HL-60/S4 treated with phorbol 12-myristate 13-acetate at 8.2 ng/mL for 4 days and 3 days (cell line): ENCODE data around the gene IP6K3.

Experiments
- in situ Hi-C: fragments of 300-500 bp; cut with MboI; formaldehyde crosslinking; loops from 2 replicates; pipeline ENCODE4 v1.15.0; 2022; ENCODE audit warnings: low sequenced_read_pairs

The IP6K3 gene

DNA sequence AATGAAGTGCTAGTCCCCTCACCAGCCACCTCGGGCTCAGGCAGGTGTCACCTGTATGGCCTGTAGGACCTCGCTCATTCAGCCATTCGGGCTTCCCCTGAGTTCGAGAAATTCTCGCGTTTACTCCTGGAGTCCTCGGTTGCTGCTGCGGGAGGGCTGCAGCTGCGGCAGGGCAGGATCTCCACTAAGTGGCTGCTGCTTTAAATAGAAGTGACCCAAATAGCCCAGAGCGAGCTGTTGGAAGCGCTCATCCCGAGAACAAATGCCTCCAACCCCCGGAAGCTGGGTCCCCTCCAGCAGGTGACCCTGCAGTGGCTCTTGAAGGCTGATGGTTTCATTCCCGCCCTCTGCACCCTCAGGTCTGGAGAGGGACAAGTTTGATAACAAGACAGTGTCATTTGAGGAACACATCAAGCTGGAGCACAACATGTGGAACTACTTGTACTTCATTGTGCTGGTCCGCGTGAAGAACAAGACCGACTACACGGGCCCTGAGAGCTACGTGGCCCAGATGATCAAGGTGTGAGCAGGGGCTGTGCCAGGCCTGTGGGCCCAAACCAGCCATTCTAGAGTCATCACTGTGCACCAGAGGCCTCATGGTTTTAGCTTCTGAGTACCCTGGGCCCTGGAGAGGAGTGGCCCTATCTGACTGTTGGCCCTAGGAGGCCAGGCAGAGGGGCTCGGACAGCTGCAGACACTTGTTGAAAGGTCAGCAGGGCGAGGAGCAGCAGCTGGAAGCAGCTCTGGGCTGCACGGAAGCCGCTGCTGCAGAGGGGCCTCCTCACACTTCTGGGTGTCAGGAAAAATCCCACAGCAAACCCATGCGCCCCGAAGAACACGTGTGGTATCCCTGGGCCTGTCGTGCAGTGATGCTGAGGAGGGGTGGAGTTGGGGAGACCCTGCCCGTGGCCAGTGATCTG lies 53.3 kb downstream of the IP6K3 start:
- in situ Hi-C loops, result no loop called here

DNA sequence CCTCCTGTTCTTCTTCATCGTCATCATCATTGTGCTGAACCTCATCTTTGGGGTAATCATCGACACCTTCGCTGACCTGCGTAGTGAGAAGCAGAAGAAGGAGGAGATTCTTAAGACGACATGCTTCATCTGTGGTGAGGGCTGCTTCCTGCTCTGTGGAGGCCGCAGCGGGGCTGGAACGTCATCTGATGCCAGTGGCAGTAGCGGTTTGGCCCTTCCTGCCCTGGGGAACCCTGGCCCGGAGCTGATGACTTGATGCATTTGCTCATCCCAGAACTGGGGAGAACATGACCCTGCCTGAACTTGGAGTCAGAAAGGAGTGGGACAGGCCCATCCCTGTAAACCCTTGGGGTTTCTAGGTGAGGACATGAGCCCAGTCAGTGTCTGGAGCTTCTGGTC lies 53.9 kb downstream of the IP6K3 start:
- in situ Hi-C loops, result no loop called here

DNA sequence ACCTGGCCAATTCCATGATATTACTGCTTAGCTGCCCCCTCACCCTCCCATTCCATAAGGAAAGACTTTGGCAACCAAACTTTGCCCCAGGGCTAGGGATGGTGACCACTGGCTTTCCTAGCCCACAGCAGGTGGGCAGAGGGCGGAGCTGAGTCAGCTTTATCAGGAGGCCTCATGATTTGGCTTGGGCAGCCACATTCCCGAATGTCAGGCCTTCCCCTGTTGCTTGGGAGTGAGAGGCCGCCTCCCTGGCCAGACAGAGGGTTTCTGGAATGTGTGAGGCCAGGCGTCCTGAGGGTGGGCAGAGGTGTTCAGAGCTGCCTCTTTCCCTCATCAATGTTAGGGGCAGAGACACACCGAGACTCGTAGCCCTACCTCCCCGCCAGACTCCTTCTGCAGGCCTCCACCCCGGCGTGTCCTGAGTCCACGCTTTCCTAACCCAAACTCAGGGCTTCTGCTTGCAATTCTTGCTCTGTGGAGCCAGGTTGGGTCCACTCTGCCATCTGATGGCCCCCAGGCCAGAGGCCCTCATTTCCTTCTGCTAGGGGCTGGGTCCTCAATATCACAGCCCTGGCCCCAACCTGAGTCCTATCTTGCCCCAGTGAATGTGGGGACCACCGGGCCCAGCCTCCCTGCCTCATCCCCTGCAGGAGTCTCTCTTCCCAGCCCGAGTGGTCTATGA lies 54.5 kb downstream of the IP6K3 start:
- in situ Hi-C loops, result no loop called here

DNA sequence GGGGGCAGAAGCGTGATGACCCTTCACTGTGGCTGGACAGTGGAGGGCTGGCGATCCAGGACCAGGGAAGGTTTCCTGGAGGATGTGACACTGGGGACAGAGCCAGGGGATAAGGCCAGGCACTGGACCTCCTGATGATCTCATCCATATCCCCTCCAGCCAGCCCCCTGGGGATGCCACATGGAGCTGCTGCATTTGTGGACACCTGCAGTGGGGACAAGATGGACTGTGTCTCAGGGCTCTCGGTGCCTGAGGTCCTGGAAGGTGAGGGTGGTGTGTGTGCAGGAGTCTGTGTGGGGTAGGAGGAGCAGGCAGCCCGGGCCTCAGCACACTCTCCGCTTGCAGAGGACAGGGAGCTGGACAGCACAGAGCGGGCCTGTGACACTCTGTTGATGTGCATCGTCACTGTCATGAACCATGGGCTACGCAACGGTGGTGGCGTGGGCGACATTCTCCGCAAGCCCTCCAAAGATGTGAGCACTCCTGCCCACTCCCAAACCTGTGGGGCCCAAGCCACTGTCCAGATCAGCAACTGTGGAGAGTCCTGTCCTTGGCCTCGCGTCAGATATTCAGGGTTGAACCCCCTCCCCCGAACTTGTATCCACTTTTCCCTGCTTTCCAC lies 55.1 kb downstream of the IP6K3 start:
- in situ Hi-C loops, result no loop called here

DNA sequence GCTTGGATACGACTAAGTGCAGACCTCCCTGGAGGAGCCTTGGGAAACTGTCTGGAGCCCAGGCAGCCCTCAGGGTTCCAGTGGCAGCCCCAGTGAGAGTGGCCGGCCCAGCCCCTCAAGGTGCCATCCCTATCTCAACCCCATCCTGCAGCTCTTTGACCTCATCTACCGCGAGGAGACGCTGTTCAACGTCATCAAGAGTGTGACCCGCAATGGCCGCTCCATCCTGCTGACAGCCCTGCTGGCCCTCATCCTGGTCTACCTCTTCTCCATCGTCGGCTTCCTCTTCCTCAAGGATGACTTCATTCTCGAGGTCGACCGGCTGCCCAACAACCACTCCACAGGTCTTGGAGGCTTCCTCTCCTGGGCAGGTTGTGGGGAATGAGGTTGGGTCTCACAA lies 55.9 kb downstream of the IP6K3 start:
- in situ Hi-C loops, result no loop called here

DNA sequence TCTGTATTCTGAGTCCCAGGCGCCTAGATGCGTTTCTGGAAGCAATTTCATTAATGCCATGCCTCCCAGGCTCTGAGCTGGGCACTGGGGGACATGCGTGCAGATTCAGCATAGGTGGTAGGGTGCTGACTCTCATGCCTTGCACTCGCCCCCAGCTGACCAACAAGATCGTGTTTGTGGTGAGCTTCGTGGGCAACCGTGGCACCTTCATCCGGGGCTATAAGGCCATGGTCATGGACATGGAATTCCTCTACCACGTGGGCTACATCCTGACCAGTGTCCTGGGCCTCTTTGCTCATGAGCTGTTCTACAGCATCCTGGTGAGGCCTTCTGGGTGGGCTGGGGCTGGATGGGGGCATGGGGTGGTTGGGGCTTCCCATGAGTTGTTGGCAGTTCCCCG lies 56.8 kb downstream of the IP6K3 start:
- in situ Hi-C loops, result no loop called here

DNA sequence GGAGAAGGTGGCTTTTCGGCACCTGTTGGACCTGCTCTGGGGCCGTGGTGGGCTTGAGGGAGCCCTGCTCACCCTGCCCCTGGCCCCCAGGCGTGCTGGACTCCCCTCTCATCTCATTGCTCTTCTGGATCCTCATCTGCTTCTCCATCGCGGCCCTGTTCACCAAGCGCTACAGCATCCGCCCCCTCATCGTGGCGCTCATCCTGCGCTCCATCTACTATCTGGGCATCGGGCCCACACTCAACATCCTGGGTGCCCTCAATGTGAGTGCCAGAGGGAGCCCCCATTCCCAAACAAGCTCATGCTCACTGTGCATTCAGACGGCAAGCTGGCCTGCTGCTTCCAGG lies 57.6 kb downstream of the IP6K3 start:
- in situ Hi-C loops, result no loop called here

DNA sequence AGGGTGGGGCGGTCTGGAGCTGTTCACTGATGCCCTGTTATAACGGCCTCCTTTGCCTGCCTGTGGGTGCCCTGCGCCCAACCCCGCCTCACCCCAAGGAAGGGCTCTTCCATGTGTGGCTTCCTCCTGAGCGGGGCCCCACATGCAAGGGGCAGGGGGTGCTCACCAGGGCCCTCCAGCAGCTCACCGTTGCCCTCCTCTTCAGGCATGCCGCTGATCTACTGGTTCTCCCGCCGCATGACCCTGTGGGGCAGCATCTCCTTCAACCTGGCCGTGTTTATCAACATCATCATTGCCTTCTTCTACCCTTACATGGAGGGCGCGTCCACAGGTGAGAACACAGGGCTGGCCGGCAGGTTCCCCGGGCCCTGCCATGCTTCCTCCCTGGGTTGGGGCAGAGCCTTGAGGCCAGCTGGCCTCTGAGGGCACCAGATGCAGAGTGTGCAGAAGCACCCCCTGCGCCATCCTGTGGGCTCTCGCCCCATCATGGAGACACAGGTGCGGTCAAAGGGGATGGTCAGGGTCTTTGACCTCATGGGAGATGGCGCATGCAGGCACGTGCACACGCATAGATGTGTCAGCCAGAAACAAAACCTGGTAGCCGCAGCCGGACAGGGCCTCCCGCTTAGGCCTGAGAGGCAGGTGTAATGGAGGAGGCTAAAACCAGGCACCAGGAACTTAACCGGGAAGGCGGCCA lies 58.1 kb downstream of the IP6K3 start:
- in situ Hi-C loops, result no loop called here

DNA sequence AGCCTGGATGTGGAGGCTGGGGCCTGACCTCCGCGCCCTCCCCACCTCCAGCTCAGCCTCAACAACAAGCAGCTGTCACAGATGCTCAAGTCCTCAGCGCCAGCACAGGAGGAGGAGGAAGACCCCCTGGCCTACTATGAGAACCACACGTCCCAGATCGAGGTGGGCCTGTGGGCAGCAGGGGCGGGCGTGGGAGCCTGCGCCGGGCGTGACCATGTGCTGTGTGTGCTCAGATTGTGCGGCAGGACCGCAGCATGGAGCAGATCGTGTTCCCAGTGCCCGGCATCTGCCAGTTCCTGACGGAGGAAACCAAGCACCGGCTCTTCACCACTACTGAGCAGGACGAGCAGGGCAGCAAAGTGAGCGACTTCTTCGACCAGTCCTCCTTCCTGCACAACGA lies 58.7 kb downstream of the IP6K3 start:
- in situ Hi-C loops, result no loop called here

DNA sequence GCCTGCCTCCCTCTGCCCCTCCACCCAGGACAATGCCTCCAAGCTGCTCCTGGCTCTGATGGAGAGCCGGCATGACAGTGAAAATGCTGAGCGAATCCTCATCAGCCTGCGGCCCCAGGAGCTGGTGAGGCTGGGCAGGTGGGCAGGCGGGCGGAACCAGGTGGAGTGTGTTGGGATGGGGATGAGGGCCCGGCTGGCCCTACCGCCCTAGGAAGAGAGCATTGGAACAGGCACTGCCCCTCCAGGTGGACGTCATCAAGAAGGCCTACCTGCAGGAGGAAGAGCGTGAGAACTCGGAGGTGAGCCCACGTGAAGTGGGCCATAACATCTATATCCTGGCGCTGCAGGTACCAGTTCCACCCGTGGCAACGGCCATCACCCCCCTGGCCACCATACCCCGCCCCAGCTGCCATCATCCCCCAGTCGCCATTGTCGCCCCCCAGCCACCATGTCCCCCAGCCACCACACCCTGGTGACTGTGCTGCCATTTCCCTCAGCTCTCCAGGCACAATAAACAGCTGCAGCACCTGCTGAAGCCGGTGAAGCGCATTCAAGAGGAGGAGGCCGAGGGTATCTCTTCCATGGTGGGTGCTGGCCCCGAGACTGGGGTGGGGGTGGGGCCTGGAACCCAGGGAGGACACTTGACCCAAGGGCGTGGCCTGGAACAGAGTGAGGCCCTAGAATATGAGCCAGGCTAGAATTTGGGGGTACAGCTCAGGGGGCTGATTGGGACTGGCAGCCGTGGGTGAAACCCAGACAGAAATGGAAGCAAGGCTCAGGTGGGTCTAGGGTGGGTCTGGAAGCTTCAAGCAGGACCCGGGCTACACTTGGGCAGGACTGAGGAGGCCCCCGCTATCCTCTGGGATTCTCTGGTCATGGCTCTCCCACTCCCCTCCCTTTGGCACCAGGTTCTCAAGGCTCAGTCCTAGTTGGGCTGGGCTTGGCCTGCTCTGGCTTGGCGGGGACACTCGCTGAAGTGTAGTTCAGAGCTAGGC lies 59.4 kb downstream of the IP6K3 start:
- in situ Hi-C loops, result no loop called here

DNA sequence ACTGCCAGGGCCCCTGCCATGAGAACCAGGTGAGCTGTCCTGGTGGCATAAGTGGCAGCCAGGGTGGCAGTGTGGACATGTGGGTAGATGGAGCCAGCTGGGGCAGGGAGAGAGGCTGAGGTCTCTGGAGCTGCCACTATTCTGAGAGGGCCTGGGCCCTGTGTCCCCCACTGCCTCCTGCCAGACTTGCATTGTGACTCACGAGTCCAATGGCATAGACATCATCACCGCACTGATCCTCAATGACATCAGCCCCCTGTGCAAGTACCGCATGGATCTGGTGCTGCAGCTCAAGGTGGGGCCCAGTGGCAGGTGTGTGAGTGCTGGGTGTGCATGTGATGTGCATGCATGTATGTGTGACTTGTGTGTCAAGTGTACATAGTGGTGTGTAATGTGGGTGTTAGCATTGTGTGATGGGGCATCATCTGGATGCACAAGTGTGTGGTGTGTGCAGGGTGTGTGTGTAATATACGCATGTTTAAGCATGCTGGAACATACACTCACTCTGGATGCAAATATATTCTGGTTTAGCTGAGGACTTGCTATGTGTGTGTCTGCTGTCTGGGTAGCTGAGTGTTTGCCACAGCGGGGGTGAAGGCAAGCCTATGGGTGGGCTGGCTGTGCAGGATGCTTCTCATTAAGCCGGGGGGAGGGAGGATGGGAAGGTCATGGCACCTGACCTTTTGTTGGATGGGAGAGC lies 60.3 kb downstream of the IP6K3 start:
- in situ Hi-C loops, result no loop called here

DNA sequence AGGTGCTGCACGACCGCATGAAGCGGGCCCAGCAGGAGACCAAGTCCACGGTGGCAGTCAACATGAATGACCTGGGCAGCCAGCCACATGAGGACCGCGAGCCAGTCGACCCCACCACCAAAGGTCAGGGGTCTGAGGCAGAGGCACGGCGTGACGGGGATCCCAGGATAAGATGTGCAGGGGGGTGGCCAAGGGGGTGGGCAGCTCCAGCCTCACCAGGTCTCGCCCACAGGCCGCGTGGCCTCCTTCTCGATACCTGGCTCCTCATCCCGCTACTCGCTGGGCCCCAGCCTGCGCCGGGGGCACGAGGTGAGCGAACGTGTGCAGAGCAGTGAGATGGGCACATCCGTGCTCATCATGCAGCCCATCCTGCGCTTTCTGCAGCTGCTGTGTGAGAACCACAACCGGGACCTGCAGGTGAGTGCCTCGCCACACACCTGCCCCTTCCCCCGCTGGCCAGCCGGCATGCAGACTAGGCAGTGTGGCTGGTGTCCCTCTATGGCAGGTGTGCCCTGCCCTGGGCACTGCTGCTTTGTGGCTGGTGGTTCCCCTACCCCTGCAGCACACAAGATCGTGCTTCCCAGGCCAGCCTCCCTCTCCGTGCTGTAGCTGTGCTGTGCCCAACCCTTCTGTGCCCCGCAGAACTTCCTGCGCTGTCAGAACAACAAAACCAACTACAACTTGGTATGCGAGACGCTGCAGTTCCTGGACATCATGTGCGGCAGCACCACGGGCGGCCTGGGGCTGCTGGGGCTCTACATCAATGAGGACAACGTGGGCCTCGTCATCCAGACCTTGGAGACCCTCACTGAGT lies 61.1 kb downstream of the IP6K3 start:
- in situ Hi-C loops, result no loop called here

DNA sequence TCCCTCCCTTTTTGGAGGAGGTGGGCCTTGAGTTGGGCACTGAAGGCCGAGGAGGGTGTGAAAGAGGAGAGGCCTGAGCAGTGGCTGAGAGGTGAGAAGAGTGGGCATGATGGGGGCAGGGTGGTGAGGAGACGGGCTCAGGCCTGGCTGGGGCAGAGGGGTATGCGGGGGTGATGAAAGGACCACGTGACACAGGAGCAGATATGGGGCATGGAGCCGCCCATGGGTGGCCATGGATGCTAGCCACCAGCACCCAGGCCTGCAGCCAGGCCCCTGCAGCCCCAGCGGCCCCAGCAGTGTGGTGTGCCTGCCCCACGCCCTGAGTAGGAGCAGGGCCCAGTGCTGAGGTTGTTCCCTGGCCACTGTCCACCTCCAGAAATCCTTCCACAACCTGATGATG lies 61.7 kb downstream of the IP6K3 start:
- in situ Hi-C loops, result no loop called here

DNA sequence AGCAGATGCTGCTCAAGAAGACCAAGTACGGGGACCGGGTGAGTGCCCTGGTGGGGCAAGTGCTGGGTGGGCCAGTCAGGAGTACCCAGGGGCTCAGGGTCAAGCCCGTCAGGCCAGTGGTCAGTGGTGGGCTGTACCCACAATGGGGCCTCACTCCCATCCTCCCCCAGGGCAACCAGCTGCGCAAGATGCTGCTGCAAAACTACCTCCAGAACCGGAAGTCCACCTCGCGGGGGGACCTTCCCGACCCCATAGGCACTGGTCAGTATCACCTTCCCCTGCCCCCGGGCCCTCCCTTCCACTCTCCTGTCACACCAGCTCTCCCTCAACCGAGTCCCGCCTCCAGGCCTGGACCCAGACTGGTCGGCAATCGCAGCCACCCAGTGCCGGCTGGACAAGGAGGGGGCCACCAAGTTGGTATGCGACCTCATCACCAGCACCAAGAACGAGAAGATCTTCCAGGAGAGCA lies 62.2 kb downstream of the IP6K3 start:
- in situ Hi-C loops, result no loop called here

DNA sequence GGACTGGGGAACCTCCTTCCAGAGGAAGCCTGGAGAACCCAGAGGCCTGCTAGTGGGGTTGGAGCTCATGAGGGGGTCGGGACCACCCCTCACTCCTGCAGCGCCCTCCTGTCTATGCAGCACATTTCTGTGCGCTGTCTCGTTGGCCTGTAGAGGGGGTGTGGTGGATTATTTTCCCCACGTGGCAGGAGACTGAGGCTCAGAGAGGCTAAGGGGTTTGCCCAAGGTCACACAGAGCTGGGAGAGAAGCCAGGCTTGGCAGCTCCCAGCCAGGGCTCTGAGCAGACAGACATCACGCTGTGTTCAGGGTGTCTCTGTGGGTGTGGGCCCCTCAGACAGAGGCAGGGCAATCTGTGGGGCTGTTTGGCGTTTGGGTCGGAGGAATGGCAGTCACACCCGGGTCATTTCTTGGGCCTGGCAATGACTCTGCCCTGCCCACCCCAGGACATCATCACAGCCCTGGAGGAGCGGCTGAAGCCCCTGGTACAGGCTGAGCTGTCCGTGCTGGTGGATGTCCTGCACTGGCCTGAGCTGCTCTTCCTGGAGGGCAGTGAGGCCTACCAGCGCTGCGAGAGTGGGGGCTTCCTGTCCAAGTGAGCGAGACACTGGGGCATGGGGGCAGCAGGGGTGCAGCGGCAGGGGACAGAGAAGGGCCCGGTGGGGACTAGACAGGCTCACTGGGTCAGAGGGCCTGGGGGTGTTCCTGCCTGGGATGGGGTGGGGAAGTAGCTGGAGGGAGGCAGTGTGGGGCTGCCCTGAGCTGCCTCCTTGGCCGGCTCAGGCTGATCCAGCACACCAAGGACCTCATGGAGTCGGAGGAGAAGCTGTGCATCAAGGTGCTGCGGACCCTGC lies 62.9 kb downstream of the IP6K3 start:
- in situ Hi-C loops, result no loop called here

DNA sequence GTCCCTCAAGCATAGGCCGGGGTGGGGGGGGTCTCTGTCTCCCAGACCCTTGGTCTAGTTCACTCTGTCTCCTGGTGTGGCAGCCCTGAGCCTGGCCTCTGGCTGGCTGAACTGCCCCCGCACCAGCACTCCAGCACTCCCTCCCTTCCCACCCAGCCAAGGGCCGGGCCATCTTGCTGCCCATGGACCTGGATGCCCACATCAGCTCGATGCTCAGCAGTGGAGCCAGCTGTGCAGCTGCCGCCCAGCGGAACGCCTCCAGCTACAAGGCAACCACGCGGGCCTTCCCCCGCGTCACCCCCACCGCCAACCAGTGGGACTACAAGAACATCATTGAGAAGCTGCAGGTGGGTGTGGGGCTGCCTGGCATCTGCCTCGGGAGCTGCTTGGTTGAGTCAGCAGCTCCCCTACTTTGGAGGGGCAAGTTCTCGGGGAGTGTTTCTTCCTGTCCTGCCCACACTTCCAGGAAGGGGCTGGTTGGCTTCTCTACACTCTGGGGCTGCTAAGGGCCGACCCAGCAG lies 63.6 kb downstream of the IP6K3 start:
- in situ Hi-C loops, result no loop called here

DNA sequence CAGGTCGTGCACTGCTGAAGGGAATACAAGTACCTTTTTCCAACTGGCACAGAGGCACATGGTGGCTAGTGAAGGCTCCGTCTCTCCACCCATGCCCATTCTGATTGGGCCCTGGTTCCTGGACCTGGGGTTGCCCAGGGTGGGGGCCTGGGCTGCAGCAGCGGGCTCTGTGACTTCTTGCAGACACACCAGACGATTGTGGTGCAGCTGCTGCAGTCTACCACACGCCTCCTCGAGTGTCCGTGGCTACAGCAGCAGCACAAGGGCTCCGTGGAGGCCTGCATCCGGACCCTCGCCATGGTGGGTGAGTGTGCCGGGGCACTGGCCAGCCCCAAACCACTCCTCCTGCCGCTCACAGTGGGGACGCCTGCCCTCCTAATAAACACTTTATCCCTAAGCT lies 64.4 kb downstream of the IP6K3 start:
- in situ Hi-C loops, result no loop called here

DNA sequence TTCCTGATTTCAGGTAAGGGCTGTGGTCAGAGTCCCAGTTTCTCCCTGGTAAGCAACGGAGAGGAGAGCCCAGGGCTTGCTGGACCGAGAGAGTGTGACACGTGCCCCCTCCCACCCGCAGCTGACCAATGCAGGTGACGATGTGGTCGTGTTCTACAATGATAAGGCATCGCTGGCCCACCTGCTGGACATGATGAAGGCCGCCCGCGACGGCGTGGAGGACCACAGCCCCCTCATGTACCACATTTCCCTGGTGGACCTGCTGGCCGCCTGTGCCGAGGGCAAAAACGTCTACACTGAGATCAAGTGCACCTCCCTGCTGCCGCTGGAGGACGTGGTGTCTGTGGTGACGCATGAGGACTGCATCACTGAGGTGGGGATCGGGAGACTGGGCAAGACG lies 66.9 kb downstream of the IP6K3 start:
- in situ Hi-C loops, result no loop called here
